Glutamatergic neuron (in vitro differentiated cells): Measurements from ENCODE around the gene LEPR. TPM values are rescaled to one million over a fixed set of nuclear protein-coding genes. Genes with fewer than 3 reads are reported as not detected.
A peak's percentile ranks its signal among the peaks of the same experiment; 100 is the strongest.

Source experiments
- DNase-seq: peaks from one replicate; pipeline ENCODE4 v3.0.0; 2022
- H3K27ac Mint-ChIP-seq: one replicate; pipeline ENCODE4 v1.8.0; 2020; ENCODE audit warnings: mild to moderate bottlenecking, mixed read lengths, inconsistent platforms; ENCODE audit not compliant: unreplicated experiment
- H3K27me3 Mint-ChIP-seq: one replicate; pipeline ENCODE4 v1.8.0; 2020; ENCODE audit warnings: mild to moderate bottlenecking, moderate library complexity, mixed read lengths, inconsistent platforms; ENCODE audit not compliant: unreplicated experiment
- H3K36me3 Mint-ChIP-seq: one replicate; pipeline ENCODE4 v1.8.0; 2020; ENCODE audit warnings: mild to moderate bottlenecking, mixed read lengths, inconsistent platforms; ENCODE audit not compliant: unreplicated experiment
- H3K4me1 Mint-ChIP-seq: one replicate; pipeline ENCODE4 v1.8.0; 2020; ENCODE audit warnings: mild to moderate bottlenecking, low read depth, mixed read lengths, inconsistent platforms; ENCODE audit not compliant: unreplicated experiment
- H3K4me3 Mint-ChIP-seq: one replicate; pipeline ENCODE4 v1.8.0; 2020; ENCODE audit warnings: mild to moderate bottlenecking, mixed read lengths, inconsistent platforms; ENCODE audit not compliant: unreplicated experiment
- H3K9me3 Mint-ChIP-seq: one replicate; pipeline ENCODE4 v1.8.0; 2020; ENCODE audit warnings: mild to moderate bottlenecking, moderate library complexity, mixed read lengths, inconsistent platforms; ENCODE audit not compliant: unreplicated experiment
- CTCF ChIP-seq: fragments of 200-600 bp; sonication (generic); IDR thresholded peaks from one replicate; pipeline ENCODE4 v1.5.0; 2021; ENCODE audit not compliant: partially characterized antibody, unreplicated experiment
- total RNA-seq: library from RNA; stranded (reverse); fragmentation: NEBNext Ultra II Directional; extraction: Animal tissue kit (Norgen Biotek cat#: 25700); gene quantifications from one replicate; pipeline ENCODE4 v1.2.1, GENCODE V29; 2021; ENCODE audit not compliant: unreplicated experiment

The LEPR gene
- total RNA-seq, 1 donor from 2014 or later: 6.8 TPM

- peaks cover 3% of the 10 kb centered on the region for H3K4me1 Mint-ChIP-seq
- H3K27me3 Mint-ChIP-seq: no peaks in the 10 kb centered on the region
- DNase-seq: no peak
- no peak overlapping the region for H3K27ac Mint-ChIP-seq
- no peaks in the 10 kb centered on the region for H3K36me3 Mint-ChIP-seq
- peaks cover 2% of the 10 kb centered on the region for H3K9me3 Mint-ChIP-seq
- no peak for TF ChIP-seq CTCF
- H3K4me3 Mint-ChIP-seq: no peak overlapping the region
Observed at GRCh38 chr1:65425006-65425405, 4.5 kb downstream of the LEPR start.

DNA sequence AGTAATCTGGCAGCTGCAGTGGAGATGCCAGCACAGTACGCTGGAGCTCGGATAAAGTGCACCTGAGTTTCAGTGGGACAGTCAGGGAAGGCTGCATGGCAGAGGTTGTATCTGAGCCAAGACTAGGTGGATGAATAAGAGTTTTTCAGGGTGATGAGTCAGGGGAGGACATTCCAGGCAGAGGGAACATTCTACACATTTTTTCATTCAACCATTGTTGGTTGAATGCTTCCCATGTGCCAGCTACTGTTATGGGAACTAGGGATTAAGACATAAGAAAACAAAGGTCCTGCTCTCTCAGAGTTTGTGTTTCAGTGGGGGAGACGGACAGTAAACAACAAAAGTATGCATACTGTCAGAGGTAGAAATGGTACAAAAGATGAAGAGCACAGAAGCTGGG, 5.2 kb downstream of the LEPR start:
- DNase-seq: no peak
- peaks cover 3% of the 10 kb centered on the region for H3K4me1 Mint-ChIP-seq
- no peaks in the 10 kb centered on the region for H3K36me3 Mint-ChIP-seq
- H3K9me3 Mint-ChIP-seq: no peaks in the 10 kb centered on the region
- no peak for TF ChIP-seq CTCF
- no peak overlapping the region for H3K4me3 Mint-ChIP-seq
- peak overlapping the region; percentile 3 for H3K27ac Mint-ChIP-seq
- no peaks in the 10 kb centered on the region for H3K27me3 Mint-ChIP-seq

GRCh38 chr1:65429078-65429477, 8.6 kb downstream of the LEPR start:
- TF ChIP-seq CTCF: no peak
- no peaks in the 10 kb centered on the region for H3K9me3 Mint-ChIP-seq
- H3K36me3 Mint-ChIP-seq: no peaks in the 10 kb centered on the region
- no peak for DNase-seq
- no peaks in the 10 kb centered on the region for H3K27me3 Mint-ChIP-seq
- H3K27ac Mint-ChIP-seq: no peak overlapping the region
- peaks cover 6% of the 10 kb centered on the region for H3K4me1 Mint-ChIP-seq
- no peak overlapping the region for H3K4me3 Mint-ChIP-seq

DNA sequence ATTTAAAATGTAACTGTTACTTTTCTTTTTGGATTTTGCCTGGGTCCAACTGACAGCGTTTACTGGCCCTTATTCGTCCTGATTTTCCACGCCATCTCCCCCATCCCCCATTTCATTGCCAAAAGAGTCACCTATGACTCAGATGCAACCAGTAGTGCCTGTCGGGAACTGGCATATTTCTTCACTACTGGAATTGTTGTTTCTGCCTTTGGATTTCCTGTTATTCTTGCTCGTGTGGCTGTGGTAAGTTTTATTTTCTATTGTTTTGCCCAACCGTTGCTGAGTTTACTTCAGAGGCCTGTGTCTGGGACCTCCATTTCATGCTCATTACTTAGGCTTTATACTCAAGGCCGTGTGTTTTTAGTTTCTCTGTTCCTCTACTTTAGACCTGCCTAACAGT, 9.3 kb downstream of the LEPR start:
- peaks cover 3% of the 10 kb centered on the region for H3K4me1 Mint-ChIP-seq
- no peak for TF ChIP-seq CTCF
- no peak overlapping the region for H3K4me3 Mint-ChIP-seq
- no peak overlapping the region for H3K27ac Mint-ChIP-seq
- DNase-seq: no peak
- H3K27me3 Mint-ChIP-seq: no peaks in the 10 kb centered on the region
- no peaks in the 10 kb centered on the region for H3K9me3 Mint-ChIP-seq
- no peaks in the 10 kb centered on the region for H3K36me3 Mint-ChIP-seq

- H3K4me3 Mint-ChIP-seq: no peak overlapping the region
- no peak for DNase-seq
- peaks cover 3% of the 10 kb centered on the region for H3K4me1 Mint-ChIP-seq
- H3K27ac Mint-ChIP-seq: no peak overlapping the region
- H3K36me3 Mint-ChIP-seq: no peaks in the 10 kb centered on the region
- H3K27me3 Mint-ChIP-seq: no peaks in the 10 kb centered on the region
- TF ChIP-seq CTCF: peak; percentile 76
- no peaks in the 10 kb centered on the region for H3K9me3 Mint-ChIP-seq
Observed at GRCh38 chr1:65431111-65431705, 10.7 kb downstream of the LEPR start.
